ENCODE results near the gene TUBA4A.
"Not testable (repeated sequence)": the region's sequence is repeated elsewhere in the genome, so short reads cannot be mapped to it uniquely, and the experiment has no call there.

Gene TUBA4A

GRCh38 chr2:219253753-219254589 lies at the start of gene TUBA4A:
Gene TUBA4A, minus strand, starts transcription at chr2:219253918. Its CDS starts 60 bp downstream, at chr2:219253858.
- peak; percentile 11 to 59 for DNase-seq

DNA sequence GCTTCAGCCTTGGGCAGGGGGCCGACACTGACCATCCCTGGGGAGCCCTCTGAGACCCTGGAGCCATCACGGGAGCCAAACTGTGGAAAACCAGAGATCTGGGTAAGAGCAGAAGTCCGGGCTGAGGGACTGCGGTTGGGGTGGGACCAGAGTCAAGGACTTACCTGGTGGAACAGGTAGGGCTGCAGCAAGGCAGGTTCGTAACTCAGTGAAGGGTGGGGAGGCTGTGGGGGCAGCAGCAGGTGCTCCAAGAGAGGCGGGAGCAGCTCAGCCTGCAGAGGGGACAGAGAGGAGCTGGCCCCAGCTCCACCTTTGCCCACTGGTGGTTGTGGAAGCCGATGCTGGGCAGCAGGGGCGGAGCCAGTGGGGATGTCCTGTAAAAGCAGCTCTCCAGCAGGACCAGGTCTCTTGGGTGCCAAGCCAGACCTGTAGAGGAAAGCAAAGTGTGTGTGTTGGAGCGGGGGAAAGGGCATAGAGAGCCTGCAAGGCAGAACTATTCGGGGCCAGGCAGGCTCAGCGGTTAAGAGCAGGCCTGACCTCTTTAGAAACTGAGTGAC lies 48.8 kb upstream of the TUBA4A start:
- no peak for DNase-seq

- no peak for DNase-seq
Measured at GRCh38 chr2:219300022-219300421, 46.3 kb upstream of the TUBA4A start.

DNA sequence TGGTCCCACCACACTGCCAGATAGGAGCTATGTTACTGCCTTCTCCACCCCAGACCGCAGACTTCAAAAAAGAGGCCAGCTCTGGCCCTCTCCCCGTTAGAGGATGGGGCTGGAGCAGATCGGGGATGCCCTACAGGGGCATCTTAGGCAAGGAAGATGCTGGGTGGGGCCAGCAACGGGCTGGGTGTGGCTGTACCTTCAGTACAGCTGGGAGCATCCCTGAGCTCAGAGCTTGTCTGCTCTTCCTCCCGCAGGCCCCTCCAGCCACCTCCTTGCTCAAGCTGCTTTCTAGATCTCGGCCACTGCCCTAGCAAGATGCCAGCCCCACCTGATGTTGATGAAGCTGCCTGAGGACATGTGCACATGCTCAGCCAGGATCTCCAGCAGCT lies 45.6 kb upstream of the TUBA4A start:
- DNase-seq, result no peak

DNA sequence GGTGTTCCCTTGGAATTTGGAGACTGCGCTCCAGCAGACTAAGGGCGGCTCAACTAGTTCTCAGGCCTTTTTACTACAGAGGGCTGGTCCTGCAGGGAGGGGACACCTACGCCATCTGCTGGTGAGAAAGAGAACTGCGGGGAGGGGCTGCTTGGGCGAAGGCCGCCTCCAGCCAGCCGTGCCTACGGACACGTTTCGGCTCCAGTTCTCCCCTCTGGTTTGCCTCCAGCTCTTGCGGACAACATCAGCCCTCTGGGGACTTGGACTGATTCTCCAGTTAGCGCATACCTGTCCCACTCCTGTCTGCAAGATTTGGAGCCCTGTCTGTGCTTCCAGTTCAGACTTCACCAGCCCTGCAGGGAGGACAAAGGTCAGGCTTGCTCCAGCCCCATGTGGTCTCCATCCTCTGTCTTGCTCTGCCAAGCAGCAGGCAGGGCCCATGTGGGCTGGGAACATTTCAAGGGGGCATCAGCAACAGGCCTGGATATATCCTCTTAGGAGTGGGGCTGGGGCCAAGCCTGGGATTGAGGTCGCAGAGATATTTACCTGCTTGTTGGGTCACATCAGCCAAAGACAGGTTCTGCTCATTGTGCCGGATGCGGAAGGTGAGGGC lies 45.1 kb upstream of the TUBA4A start:
- DNase-seq, result peak; percentile 17 to 44

DNA sequence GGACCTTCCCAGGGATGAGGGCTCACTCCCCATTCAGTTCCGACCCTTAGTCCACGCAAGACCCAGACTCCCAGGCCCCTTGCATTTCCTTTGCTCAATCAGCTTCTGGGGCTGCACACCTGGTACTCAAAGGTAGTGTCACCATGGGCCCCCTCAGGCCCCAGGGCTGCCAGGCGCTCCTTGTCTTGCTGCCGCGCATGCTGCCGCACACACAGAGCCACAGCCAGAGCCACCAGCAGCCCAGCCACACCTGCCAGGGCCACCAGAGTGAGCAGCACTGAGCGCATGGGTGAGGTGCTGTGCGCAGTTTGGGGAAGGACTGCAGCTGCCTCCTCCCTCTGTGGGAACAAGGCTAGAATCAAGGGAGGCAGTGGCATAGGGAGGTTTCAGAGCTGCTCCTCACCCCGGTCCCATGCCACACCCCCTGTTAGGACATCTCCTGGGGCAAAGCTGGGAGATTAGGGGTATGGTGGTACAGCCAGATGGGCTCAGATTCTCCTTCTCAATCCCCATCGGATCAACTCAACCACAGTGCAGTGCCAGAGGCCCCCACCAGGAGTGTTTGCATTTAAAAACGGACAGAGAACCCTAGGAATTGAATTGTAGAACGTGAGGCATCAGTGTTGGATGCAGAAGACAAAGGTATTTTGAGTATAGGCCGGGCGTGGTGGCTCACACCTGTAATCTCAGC lies 44.2 kb upstream of the TUBA4A start:
- DNase-seq, result no peak

GRCh38 chr2:219296631-219297391 lies 43.1 kb upstream of the TUBA4A start:
- no peak for DNase-seq

DNA sequence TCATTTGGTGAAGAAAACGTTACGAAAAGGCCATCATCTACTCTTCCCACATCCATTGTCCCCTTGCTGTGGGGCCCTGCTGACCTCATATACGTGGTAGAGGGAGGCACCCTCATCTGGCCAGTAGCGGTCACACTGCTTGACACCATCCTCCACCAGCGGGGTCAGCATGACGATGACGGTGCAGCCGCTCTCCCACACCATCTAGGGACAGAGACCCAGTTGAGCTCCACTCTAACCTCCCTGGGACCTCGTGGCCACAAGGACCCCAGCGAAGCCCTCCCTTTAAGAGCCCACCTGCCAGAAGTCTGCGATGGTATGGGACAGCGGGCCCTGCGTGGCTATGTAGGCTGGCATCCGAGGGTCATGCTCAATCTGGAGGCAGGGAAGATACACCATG lies 42.4 kb upstream of the TUBA4A start:
- no peak for DNase-seq

DNA sequence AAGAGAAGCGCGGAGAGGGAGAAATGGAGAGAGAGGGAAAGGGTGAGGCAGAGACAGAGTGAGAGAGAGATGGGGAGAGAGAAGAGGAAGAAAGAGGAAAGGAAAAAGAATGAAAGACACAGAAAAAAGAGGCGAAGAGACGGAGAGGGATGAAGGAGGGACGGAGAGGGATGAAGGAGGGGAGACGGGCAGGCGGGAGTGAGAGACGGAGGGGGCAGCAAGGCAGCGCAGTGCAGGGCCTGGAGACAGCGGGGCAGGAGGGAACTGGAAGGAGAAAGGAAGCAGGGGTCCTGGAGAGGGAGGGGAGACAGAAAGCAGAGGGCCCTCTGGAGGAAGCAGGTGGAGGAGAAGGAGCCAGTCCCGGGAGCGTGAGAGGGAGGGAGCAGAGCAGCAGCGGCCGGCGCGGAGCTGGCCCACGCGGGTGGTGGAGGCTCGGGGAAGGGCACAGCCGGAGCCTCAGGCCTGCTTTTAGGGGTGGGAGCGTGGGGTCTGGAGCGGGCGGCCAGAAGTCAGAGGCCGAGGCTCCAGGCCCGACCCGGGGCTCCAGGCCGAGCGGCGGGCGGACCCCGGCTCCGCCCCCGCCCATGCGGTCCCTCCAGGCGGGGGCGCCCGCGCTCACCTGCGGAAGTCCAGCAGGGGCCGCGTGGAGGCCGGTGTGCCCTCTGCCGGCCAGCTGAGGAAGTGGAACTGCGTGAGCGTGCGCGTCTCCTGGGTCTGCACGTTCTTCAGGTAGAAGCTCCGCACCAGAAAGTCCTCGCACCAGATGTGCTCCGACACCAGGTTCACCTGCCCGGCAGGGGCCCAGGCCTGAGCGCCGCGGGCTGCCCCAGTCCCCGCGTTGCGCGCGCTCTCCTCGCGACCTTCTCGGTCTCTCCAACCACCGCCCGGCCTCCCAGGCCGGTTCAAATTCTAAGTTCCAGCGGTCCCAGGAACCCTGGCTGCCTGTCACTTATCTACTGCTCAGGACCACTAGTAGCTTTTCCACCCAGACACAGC lies 40.9 kb upstream of the TUBA4A start:
- peak; percentile 39 to 69 for DNase-seq

DNA sequence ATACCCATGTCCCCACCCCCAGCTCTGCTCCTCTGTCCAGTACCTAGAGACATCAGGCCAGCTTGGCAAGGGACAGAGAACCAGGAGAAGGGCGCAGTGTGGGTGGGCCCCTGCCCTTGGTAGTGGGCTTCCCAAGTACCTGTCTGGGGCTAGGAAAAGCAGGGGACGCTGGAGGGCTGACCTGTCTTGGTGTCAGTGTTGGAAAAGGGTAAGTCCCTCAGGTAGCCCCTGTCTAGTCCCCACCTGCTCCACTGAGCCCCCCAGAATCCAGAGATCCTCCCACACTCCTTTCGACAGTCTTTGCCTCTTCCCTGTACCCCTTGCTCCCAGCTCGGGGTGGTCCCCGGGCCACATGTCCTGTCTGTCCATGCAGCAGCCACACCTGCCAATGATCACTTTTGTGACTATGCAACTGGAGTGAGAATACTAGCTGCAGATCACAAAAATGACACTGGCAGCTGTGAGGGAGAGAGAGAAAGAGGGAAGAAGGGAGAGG lies 40.1 kb upstream of the TUBA4A start:
- no peak for DNase-seq

GRCh38 chr2:219292616-219293015 lies 38.9 kb upstream of the TUBA4A start:
- DNase-seq, result no peak

DNA sequence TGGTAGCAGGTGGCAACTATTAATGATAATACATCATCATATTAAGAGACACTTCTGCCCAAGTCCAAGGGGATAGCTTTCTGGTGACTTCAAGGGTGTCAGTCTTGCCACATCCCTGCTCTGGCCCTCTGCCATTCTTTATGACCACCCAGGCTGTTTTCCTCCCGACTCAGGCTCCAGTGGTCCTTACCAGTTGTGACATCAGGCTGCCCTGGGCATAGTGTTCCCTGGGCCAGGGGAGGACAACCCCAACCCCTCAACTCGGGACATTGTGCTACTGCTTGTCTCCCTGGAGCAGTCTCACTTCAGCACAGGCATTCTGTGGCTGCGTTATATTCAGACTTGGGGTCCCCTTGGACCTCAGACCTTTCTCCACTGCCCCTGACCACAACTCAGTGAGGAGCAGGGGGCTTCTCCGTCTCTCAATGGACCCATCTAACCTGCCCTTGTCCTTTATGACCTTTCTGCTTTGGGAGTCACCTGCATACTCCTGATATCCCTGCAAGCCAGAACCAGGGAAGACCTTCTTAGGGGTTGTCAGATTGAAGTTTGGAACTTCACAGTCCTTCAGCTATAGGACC lies 38.3 kb upstream of the TUBA4A start:
- no peak for DNase-seq

DNA sequence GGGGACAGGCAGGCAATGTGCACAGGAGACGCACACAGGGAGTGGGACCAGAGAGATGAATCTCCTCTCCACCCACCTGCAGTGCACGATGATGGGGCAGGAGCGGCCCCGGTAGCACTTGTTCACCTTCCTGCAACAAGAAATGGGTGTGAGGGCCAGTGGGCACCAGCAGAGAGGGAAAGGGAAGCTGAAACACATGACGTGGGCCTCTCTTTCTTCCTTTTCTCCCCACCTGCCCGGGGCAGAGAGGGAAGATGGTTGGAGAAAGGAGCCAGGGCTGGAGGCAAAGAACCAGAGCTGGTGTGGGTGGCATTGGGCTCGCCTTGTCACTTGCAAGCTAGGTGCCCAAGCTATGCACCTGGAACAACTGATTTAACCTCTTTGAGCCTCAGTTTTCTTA lies 37.7 kb upstream of the TUBA4A start:
- DNase-seq, result no peak

- DNase-seq, result no peak
Measured at GRCh38 chr2:219290381-219291171, 36.9 kb upstream of the TUBA4A start.

DNA sequence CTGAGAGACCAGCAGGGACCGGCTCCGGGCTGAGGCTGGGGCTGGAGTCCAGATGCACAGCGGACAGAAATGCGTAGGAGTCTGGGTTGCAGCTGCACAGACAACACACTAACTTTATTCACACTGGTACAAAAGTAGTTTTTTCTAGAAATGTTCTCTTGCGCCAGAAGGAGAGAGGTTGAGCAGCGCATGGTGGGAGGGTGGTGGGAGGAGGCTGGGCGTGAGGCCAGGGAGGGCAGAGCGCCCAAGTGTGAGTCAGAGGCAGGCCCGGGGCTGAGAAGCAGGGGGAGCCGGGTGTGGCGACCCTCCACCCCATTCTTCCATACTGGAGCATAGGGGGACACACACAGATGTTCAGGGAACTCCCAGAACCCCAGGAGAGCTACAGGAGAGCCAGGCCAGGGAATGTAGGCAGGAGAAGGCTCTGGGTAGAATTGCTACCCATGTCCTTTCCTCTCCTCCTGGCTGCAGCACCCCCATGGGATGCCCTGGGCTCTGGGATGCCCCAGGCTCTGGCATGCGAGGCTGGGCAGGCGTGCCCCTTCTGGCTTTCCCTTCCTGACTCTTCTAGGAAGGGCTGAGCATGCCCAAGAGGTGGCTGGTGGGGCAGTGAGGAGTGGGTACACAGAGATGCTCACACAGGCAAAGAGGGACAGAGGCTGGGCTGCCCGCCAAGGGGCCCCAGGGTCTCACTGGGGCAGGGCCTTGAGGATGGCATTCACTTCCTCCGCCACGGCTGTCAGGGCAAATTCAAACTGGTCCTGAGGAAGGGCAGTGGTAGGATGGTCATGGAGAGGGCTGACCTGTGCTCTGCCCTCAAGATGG lies 36.0 kb upstream of the TUBA4A start:
- no peak for DNase-seq

DNA sequence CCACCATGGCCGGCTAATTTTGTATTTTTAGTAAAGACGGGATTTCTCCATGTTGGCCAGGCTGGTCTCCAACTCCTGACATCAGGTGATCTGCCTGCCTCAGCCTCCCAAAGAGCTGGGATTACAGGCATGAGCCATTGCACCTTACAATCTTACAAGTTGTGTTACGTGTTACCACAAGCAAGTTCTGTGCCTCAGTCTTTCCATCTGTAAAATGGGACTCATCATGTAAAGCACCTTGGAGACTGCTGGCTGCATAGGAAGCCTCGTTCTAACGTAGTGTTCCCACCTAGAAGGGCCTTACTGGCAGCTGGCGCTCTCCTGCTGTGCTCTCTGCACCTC lies 35.4 kb upstream of the TUBA4A start:
- no peak for DNase-seq

GRCh38 chr2:219287580-219288265 lies 34.0 kb upstream of the TUBA4A start:
- DNase-seq, result no peak

GRCh38 chr2:219287116-219287440 lies 33.4 kb upstream of the TUBA4A start:
- DNase-seq, result not testable (repeated sequence)

All from SW 1271 (cell line).